Erythroblast (primary cell): ENCODE results near the gene AURKAIP1.
"Not testable (repeated sequence)": the region's sequence is repeated elsewhere in the genome, so short reads cannot be mapped to it uniquely, and the experiment has no call there.

ENCODE experiments used
- DNase-seq, 2 experiments: peaks; one replicate each; lab custom pipeline; 2025; lab: John Stamatoyannopoulos, UW
- GATA1 ChIP-seq: IDR thresholded peaks from 2 replicates; pipeline ENCODE4 v1.6.1; 2011; ENCODE audit warnings: low read depth, mild to moderate bottlenecking, control low read depth, low read length, moderate library complexity
- POLR2A ChIP-seq: IDR thresholded peaks from 2 replicates; pipeline ENCODE4 v1.6.1; 2011; ENCODE audit warnings: mild to moderate bottlenecking, low read length

Gene AURKAIP1

GRCh38 chr1:1415751-1416150 lies 40.7 kb upstream of the AURKAIP1 start:
- TF ChIP-seq GATA1 (no peak), POLR2A (no peak)
- DNase-seq, result no peak

GRCh38 chr1:1412311-1412902 lies 37.4 kb upstream of the AURKAIP1 start:
- not testable (repeated sequence) for DNase-seq

DNA sequence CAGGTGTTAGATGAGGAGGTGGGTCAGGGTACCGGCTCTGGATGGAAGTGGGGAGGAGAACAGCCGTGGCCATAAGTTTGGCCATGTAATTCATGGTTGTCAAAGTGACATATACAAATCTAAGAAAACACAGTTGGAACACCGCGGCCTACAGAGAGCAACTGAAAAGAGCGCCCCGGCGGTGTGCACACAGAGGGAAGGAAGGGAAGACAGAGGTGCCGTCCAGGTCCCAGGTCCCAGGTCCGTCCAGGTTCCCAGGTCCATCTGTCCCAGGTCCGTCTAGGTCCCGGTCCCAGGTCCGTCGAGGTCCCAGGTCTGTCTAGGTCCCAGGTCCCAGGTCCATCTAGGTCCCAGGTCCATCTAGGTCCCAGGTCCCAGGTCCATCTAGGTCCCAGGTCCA lies 36.6 kb upstream of the AURKAIP1 start:
- no peak for TF ChIP-seq GATA1
- no peak for TF ChIP-seq POLR2A
- no peak for DNase-seq

- not testable (repeated sequence) for DNase-seq
These were observed 35.2 kb upstream of the AURKAIP1 start for GRCh38 chr1:1410238-1410637.

DNA sequence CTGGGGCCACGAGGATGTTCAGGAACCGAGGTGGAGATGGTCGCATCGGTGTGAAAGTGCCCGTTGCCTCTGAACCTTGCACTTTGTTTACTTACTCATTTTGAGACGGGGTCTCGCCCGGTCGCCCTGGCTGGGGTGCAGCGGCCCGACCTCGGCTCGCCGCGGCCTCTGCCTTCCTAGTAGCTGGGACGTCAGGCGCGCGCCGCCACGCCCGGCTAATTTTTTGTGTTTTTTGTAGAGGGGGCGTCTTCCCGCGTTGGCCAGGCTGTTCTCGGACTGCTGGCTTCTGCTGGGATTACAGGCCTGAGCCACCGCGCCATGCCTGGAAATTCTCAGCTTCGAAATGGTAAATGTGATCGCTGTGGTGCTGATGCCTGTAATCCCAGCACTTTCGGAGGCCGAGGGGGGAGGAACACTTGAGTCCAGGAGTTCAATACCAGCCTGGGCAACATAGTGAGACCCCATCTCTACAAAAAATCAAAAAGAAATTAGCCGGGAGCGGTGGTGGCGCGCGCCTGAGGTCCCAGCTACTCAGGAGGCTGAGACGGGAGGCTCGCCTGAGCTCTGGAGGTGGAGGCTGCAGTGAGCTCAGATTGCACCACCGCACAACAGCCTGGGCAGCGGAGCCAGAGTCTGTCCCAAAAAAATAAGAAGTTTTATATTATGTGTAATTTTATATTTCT lies 32.8 kb upstream of the AURKAIP1 start:
- TF ChIP-seq POLR2A (no peak), GATA1 (no peak)
- peak; percentile 70 to 75 for DNase-seq

DNA sequence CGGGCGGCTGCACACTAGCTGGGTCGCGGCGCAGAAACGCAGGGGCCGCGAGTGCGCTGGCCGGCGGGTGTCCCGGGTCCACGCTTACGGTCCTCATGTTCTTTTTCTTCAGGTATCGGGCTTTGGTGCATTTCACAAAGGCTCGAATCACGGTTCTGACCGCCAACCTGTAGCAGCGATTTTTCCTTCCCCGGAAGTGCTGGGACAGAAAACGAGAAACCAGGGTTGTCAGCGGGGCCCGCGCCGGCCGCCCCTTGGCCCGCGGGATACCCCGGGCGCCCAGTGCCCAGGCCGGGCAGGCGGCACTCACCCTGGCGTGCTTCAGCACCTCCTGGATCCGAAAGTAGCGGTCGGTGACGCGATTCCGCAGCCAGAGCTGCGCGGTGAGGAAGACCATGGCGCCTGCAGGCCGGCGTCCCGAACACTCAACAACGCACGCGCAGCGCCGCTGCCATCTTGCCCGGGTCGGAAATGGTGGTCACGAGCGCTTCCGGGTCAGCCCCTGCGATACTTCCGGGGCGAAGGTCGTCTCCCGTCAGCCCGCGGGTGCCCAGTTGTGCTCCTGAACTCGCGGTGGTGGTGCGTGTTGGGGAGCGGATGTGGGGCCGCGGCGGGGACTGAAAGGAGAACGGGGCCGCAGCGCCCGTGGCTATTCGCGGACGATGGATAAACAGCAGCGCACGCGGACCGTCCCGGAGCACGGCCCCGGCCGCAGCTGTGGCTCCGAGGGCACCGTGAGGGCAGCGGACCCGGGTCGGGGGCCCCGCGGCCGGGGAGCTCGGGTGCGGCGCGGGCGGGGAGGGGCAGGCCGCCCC lies 32.0 kb upstream of the AURKAIP1 start, which contains the start of gene MRPL20:
Gene MRPL20, minus strand, starts transcription at position 473 of the 815 bp plus-strand sequence. Its CDS starts 76 bp downstream, at position 397.
- peak; percentile 95 for DNase-seq
- TF ChIP-seq GATA1 (no peak), POLR2A (peak; percentile 92)

DNA sequence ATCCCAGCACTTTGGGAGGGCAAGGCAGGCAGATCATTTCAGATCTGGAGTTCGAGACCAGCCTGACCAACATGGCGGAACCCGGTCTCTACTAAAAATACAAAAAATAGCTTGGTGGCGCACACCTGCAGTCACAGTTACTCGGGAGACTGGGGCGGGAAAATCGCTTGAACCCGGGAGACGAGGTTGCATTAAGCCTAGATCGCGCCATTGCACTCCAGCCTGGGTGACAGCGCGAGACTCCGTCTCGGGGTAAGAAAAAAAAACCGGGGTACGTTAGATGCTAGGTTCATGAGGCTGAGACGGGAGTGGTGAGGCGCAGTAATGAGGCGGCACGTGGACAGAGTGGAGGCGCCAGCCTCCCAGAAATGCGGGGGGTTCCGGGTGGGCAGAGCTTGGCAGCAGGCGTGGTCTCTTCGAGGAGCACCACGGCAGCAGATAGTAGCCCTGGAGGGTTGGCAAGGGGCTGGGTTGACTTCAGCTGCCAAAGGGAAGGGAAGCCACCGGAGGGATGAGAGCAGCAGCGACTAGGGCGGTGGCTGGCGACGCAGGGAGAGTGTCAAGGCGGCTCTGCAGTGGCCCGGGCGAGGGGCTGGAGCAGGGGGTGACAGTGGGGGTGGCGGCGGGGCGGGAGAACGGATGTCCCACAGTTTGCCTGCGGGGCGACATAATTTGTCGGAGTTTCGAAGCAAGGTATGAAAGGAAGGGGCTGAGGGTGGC lies 31.3 kb upstream of the AURKAIP1 start:
- no peak for TF ChIP-seq POLR2A
- peak; percentile 48 to 49 for DNase-seq

GRCh38 chr1:1403653-1404052 lies 28.6 kb upstream of the AURKAIP1 start:
- DNase-seq, result no peak
- TF ChIP-seq POLR2A (peak; percentile 19), GATA1 (no peak)

- not testable (repeated sequence) for DNase-seq
These were observed 27.9 kb upstream of the AURKAIP1 start for GRCh38 chr1:1402901-1403392.

GRCh38 chr1:1402072-1402900 lies 27.3 kb upstream of the AURKAIP1 start:
- peak; percentile 58 to 68 for DNase-seq
- no peak for TF ChIP-seq GATA1
- TF ChIP-seq POLR2A, result no peak

DNA sequence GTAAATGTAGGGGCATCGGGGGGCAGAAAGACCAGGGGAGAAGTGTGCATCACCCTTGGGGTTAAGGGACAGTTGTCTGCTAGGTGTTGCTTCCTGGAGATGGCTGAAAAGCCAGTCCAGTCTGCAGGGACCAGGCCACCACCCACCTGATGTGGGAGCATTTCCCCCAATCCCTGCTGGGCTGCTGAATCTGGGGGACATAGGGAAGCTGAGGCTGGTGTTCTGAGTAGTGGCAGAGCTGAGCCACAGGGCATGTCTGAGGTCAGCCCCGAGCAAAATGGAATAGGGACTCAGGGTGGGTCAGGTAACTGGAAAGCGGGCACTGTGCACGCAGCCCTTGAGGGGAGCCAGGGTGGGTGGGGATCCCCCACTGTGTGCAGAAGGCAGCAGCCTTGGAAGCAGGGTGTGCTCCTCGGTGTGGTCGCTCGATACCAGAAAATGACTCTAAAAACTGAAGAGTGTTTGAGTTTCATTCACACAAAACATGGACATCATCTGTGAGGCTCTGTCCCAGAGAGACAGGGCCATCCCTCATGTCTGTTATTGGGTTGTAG lies 26.5 kb upstream of the AURKAIP1 start:
- no peak for DNase-seq
- no peak for TF ChIP-seq GATA1
- peak; percentile 42 for TF ChIP-seq POLR2A

GRCh38 chr1:1400576-1401456 lies 25.8 kb upstream of the AURKAIP1 start:
- no peak for TF ChIP-seq GATA1
- no peak for TF ChIP-seq POLR2A

More at GRCh38 chr1:1400576-1401456, 25.8 kb upstream of the AURKAIP1 start:
- no peak for DNase-seq
